Testis (tissue), 3 donors: ENCODE data around the gene VAX1. TPM values are rescaled to one million over a fixed set of nuclear protein-coding genes. Genes with fewer than 3 reads are reported as not detected.
"Not testable (repeated sequence)": the region's sequence is repeated elsewhere in the genome, so short reads cannot be mapped to it uniquely, and the experiment has no call there.

Source experiments
- DNase-seq: peaks from one replicate; pipeline ENCODE4 v3.0.0-alpha.2; 2019
- H3K27ac ChIP-seq, 2 donors: fragments of 200-600 bp; sonication (generic); one replicate each; pipeline ENCODE4 v1.5.1; 2019
- H3K27me3 ChIP-seq: fragments of 200-600 bp; sonication (generic); one replicate; pipeline ENCODE4 v1.5.1; 2019
- H3K36me3 ChIP-seq: fragments of 200-600 bp; sonication (generic); one replicate; pipeline ENCODE4 v1.5.1; 2017; ENCODE audit warnings: low read depth; ENCODE audit errors: missing control alignments
- H3K4me1 ChIP-seq: fragments of 200-600 bp; sonication (generic); one replicate; pipeline ENCODE4 v1.5.1; 2019
- H3K4me3 ChIP-seq, 2 donors: fragments of 200-600 bp; sonication (generic); one replicate each; pipeline ENCODE4 v1.5.1; 2017 to 2019
- H3K9me3 ChIP-seq: fragments of 200-600 bp; sonication (generic); one replicate; pipeline ENCODE4 v1.5.1; 2017
- POLR2A ChIP-seq: fragments of 450-650 bp; IDR thresholded peaks from one replicate; pipeline ENCODE4 v1.6.1; 2017; ENCODE audit warnings: antibody characterized with exemption, mild to moderate bottlenecking, moderate library complexity
- WGBS, 2 donors: methylation state at CpG; one replicate each; pipeline ENCODE4 v1.1.5; 2018; 5-methylcytosine and 5-hydroxymethylcytosine counted together
- intact Hi-C: fragments of 100-400 bp; cut with DNase I; formaldehyde crosslinking; loops from one replicate; pipeline ENCODE4 v1.15.1; 2023; ENCODE audit warnings: low total_unique reads
- polyA plus RNA-seq: library from polyadenylated mRNA; stranded (reverse); fragments of 350-450 nt; fragmentation: Illumina TruSeq; extraction: RNeasy Lipid Tissue Mini Kit (QIAGEN cat#74804); gene quantifications from one replicate; pipeline ENCODE4 v1.2.3, GENCODE V29; 2014; ENCODE audit warnings: low read depth, low replicate concordance; ENCODE audit not compliant: insufficient read depth
- total RNA-seq, 2 donors: library from RNA; depleted of rRNA; stranded (reverse); fragments of >200 nt; gene quantifications; one replicate each; pipeline ENCODE4 v1.2.3, GENCODE V29; 2016
- TF ChIP-seq, protein P1 (sequence below), 3 experiments: fragments of 450-650 bp in 2 of 3; fragments of 200-600 bp in 1 of 3; sonication (generic) in 1 of 3; IDR thresholded peaks; one replicate each; pipeline ENCODE4 v1.5.1; 2016 to 2019; ENCODE audit warnings: antibody characterized with exemption in 3 of 3, mild to moderate bottlenecking in 2 of 3, moderate library complexity in 1 of 3

The VAX1 gene
- total and polyA plus RNA-seq, 3 donors from 2014 or later: 0.47 to 0.71 (median 0.56) TPM

DNA sequence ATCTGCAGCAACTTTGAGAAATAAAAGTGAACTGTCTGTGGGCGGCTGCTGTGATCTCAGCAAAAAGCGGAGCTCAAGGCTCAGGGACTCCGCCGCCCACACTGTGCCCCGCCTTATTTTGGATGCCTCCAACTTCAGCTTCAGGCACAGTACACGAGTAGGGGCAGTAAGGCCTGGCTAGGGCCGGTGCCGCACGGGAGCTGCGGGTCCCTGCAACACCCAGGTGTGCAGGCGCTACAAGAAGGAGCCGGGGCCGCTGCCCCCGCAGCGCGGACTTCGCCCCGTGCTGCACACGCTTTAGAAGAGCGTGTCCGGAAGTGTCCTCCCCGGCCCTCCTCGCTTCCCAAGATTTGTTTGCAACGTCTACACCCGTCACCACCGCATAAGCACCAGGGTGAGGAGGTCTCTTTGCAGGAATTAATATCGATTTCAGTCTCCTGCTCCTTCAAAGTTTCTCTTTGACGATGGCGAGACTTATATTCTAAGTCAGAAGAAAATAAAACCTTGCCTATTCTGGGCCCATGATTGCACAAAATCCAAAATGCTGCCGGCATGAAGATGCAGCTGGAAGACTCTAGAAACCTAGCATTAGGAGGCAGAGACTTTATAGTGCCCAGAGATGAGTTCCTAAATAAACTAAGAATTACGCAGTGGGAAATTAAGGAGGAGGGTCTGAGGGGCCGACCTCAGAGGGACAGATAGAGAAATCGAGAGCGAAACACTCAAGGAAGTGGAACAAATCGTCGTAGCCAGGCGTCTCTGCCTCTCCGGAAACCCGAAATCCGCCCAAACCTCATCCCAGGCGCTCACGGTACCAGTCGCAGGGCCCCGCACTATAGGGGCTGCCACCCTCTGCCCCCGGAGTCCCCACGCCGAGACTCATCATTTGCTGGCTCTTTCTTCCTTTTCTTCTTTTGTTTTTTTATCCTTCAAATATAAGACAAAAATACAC lies 6.4 kb downstream of the VAX1 start:
- 5 to 6% methylated on average over 45 to 47 of the region's 47 CpGs for WGBS, 2 donors
- Histone ChIP-seq H3K4me3 (peak overlapping the region in 1 of 2 donors; percentile 35), H3K36me3 (no peaks in the 10 kb centered on the region), H3K27me3 (no peaks in the 10 kb centered on the region), H3K4me1 (peaks cover 8% of the 10 kb centered on the region), H3K27ac (no peak overlapping the region), H3K9me3 (no peaks in the 10 kb centered on the region)
- intact Hi-C loops: no loop called here
- no peak for DNase-seq
- TF ChIP-seq, protein P1, sequence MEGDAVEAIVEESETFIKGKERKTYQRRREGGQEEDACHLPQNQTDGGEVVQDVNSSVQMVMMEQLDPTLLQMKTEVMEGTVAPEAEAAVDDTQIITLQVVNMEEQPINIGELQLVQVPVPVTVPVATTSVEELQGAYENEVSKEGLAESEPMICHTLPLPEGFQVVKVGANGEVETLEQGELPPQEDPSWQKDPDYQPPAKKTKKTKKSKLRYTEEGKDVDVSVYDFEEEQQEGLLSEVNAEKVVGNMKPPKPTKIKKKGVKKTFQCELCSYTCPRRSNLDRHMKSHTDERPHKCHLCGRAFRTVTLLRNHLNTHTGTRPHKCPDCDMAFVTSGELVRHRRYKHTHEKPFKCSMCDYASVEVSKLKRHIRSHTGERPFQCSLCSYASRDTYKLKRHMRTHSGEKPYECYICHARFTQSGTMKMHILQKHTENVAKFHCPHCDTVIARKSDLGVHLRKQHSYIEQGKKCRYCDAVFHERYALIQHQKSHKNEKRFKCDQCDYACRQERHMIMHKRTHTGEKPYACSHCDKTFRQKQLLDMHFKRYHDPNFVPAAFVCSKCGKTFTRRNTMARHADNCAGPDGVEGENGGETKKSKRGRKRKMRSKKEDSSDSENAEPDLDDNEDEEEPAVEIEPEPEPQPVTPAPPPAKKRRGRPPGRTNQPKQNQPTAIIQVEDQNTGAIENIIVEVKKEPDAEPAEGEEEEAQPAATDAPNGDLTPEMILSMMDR (IDR thresholded peaks at IDR 0.05): no peak
- no peak for TF ChIP-seq POLR2A

GRCh38 chr10:117130862-117131375 lies 7.2 kb downstream of the VAX1 start:
- intact Hi-C loops: no loop called here
- no peak for DNase-seq
- H3K36me3 ChIP-seq: no peaks in the 10 kb centered on the region
- H3K4me3 ChIP-seq: peak overlapping the region in 1 of 2 donors; percentile 35
- WGBS, 2 donors: 25 to 26% methylated on average over 8 of the region's 8 CpGs
- H3K27me3 ChIP-seq: no peaks in the 10 kb centered on the region
- TF ChIP-seq, protein P1 (IDR thresholded peaks at IDR 0.05): no peak
- no peak overlapping the region for H3K27ac ChIP-seq
- H3K4me1 ChIP-seq: peaks cover 8% of the 10 kb centered on the region
- no peaks in the 10 kb centered on the region for H3K9me3 ChIP-seq

DNA sequence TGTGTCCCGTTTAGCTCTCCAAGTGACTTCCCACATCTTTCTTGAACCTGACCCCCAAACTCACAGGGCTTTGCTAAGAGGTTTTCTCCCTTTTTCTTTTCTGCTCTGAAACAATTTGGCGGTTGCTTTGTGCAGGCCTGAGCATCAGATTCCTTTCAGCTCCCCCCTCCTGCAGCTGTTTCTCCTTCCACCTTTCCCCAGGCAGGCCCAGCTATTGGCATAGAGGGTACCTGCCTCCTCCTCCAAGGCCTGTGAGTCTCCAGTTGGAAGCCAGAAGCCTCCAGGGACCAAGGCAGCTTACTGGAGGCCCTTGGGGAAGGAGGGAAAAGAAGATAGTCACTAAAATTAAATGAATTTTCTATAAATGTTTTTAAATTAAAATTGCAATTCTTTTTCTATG lies 7.7 kb downstream of the VAX1 start:
- H3K27me3 ChIP-seq: no peaks in the 10 kb centered on the region
- no peak overlapping the region for H3K27ac ChIP-seq
- no peaks in the 10 kb centered on the region for H3K36me3 ChIP-seq
- 77 to 86% methylated on average over 2 of the region's 2 CpGs for WGBS, 2 donors
- DNase-seq: no peak
- H3K4me1 ChIP-seq: peaks cover 8% of the 10 kb centered on the region
- no peak overlapping the region for H3K4me3 ChIP-seq
- H3K9me3 ChIP-seq: no peaks in the 10 kb centered on the region
- no peak for TF ChIP-seq POLR2A
- TF ChIP-seq, protein P1 (IDR thresholded peaks at IDR 0.05): no peak
- intact Hi-C loops: no loop called here

DNA sequence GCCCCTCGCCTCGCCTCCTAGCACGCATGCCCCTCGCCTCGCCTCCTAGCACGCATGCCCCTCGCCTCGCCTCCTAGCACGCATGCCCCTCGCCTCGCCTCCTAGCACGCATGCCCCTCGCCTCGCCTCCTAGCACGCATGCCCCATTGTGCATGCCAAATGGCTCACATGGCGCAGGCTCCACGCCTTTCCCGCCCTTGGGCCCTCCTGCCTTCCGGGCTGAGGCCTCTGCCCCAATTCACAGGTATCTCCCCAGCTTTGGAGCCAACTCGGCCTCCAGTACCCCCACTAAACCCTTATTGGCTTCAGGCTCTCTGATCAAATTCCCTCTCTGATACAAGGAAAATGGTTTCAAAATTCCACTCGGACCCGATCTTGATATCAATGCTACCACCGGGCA lies 11.4 kb downstream of the VAX1 start:
- 68 to 87% methylated on average over 8 to 12 of the region's 23 CpGs for WGBS, 2 donors
- DNase-seq, H3K27ac ChIP-seq, intact Hi-C loops, H3K4me1 ChIP-seq, H3K36me3 ChIP-seq, H3K9me3 ChIP-seq, H3K27me3 ChIP-seq: not testable (repeated sequence)
- H3K4me3 ChIP-seq: peak overlapping the region in 1 of 2 donors; percentile 26

DNA sequence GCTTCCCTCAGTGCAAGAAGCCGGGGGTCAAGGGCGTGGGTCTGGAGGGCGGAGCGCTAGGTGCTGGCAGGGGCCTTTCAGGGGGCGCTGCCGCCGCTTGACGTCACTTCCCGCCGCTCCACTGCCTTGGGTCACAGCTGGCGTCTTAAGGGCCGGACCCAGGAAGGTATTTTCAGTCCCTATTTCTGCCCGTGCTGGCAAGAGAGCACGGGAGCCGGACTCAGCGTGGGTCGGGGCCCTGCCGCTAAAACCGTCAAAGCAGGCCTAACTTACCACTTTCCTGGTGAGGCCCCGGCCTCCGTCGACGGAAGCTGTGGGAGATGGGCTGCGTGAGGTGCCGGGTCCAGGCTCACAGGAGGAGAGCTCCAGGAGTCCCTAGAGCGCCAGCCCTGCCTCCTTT lies 12.0 kb downstream of the VAX1 start:
- Histone ChIP-seq H3K4me1 (peaks cover under 1% of the 10 kb centered on the region), H3K9me3 (no peaks in the 10 kb centered on the region), H3K36me3 (no peaks in the 10 kb centered on the region), H3K4me3 (peak overlapping the region; percentile 38 to 44), H3K27me3 (no peaks in the 10 kb centered on the region), H3K27ac (no peak overlapping the region)
- DNase-seq: peak; percentile 46
- no peak for TF ChIP-seq POLR2A
- intact Hi-C loops: no loop called here
- 67 to 74% methylated on average over 15 to 26 of the region's 26 CpGs for WGBS, 2 donors
